Measurements from ENCODE around the gene PALLD.

Gene PALLD

GRCh38 chr4:168831919-168832762 is 335.3 kb downstream of the PALLD start:
- peak; percentile 39 for DNase-seq (ENCODE audit: low spot score)

DNA sequence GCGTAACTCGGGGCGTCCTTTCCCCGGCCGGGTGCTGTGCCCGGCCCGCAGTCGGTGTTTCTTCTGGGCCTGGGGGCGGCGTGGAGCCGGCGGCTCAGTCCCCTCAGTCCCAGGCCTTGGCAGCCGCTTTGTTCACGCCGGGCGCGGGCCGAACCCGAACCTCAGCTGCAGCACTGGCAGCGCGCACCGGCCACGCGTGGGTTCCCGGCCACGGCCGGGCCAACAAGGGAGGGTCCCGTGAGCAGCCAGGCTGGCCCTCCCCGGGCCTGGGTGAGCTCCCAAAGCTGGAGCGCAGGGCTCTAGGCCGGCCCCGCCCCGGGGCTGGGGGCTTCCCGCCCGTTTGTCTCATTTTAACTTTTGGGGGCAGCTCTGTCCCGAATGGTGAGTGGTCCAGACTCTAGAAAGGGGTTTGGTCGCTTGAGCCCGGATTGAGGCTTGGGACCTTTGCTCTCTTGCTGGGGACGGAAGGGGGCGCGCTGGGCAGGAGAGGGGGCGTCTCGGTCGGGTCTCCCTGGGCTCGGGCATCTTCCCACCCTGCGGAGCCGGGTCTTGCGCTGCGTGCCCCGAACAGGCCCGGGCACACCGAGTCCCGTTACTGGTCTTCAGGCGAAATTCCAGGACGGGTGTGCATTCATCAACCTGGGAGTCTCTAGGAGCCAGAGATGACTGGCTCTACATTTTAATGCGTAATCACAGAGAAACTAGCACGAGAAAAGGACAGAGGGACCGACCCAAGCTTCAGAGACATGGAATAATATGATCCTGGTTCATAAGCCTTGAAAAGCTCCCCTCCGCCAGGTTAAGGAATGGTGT is 336.1 kb downstream of the PALLD start:
- no peak for DNase-seq (ENCODE audit: low spot score)

DNA sequence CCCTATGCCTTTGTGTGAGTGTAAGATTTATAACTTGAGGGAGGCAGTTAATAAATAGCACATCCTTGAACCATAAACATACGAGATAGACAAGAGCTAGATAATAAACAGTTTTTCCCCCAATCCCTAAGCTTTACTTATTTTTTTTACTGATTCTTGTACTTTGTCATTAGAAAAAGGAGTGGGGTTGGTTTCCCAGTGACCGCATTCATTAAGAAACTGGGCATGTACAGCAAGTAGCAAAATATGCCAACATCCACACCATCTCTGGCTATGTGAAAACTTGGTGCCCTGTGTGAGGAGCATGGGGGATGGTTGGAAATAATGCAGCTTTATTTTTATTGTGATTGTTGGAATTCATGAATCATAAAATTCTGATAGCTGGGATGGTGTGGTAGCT is 337.0 kb downstream of the PALLD start:
- no peak for DNase-seq (ENCODE audit: low spot score)

- DNase-seq (ENCODE audit: low spot score): no peak
These were observed 339.1 kb downstream of the PALLD start for GRCh38 chr4:168835880-168836454.

DNA sequence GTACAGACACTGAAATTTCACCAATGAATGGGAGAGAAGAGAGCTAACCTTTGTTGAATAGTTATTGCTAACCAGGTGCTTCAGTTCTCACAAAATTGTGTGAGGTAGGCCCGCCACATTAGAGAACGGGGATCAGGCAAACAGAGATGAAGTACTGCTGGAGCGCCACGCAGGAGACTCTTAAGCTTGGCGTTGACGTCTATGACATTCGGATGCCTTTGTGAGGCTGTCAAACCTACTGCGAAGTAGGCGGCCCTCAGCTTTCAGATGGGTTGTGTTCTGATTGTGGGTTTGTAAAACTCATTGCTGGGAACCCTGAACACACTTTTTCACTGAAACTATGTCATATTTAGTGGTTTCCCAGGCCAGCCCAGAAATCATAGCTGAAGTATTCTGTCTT is 339.6 kb downstream of the PALLD start:
- DNase-seq (ENCODE audit: low spot score): no peak

DNA sequence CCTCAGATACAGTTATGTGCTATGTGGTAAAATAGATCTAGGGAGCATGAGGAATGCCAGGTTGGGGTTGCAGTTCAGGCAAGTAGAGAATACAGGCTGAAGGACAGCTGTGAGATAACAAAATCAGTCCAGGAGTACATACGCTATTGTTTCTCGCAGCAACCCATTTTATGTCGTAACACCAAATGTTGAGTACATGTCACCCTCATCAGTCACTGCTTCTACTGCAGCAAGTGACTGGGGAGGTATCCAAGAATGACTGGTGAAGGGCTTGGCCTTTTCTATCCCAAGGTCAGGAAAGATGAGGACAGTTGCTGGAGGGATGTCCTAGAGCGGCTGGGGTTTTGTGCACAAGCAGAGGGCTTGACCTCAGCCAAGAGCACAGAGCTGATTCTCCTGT is 341.1 kb downstream of the PALLD start:
- DNase-seq (ENCODE audit: low spot score): no peak

DNA sequence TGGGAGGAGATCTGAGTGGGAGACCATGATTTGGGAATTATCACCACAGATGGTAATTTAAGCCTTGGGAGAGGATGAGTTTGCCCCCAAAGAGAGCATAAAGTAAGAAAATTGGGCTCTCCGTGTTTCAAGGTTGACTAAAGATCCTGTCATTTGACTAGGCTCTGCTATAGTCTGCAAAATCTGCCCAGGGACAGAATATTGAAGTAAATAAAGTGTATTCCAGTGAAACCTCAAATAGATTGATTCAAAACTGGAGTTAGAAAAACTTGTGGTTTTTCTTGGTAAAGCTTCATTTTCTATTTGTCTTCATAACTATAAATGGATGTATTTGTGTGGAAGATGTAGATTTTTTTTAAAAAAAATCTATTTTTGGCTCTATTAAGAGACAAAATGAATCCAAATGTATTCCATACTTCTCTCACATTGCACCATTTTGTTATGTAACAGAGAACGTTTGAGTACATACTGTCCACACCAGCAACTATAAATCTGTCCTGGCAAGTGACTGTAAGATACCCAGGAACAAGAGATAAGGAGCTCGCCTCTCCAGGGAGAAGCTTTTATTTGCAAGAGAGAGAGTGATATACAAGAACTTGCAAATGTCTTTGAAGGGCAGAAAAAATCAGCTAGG is 343.0 kb downstream of the PALLD start:
- no peak for DNase-seq (ENCODE audit: low spot score)

DNA sequence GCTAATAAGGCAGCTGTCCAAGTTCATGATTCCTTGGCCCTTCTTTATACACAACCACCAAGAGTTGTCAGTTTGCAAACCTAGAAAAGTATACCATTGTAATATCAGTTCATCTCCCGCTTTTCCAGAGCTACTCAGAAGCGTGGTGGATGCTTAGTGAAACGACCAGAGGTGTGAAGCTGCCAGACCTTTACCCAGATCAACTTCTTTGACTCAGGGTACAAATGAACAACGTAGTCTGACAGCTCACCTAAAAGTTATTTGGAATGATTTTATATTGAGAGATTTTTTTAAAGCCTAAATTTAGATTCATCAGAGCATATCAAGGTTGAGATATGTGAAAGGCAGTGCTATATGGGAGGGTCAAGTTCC is 343.5 kb downstream of the PALLD start:
- no peak for DNase-seq (ENCODE audit: low spot score)

DNA sequence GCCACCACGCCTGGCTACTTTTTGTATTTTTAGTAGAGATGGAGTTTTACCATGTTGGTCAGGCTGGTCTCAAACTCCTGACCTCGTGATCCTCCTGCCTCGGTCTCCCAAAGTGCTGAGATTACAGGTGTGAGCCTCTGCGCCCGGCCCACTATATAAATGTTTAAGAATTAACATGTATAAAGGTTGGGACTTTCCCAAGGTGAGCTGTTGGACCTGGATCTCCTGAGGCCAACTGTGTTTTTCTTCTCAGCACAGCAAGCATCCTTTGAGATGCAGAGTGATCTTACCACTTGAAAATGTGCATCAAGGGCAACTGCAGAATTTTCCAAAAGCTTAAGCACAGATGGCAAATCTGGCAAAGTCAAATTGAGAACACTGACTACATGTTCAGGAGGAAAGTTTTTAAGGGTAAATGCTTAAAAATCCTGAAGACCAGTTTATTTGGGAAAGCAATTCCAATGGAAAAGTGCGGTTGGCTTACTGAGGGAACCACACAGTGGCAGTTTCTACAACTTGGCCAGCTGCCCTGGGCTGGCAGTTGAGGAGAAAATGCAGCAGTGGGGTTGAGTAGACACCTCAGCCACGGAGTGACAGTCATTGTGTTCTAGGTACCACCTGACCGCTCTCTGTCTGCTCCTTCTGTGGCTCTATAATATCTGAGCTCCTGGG is 344.3 kb downstream of the PALLD start:
- no peak for DNase-seq (ENCODE audit: low spot score)

DNA sequence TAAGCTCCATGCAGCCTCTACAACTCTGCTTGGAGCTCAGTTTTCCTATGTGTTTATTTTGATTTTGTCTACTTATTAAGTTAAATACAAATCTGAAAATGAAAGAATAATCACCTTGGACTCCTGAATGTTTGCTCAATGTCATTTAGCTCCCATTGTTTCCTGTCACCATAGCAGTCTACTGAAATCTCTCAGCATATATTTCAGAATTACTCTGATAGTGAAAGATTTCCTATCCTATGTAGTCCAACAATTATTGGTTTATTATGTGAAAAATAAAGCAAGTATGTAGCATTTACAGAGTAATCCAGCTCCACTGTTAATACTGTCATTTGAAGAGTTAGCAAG is 344.8 kb downstream of the PALLD start:
- no peak for DNase-seq (ENCODE audit: low spot score)

DNA sequence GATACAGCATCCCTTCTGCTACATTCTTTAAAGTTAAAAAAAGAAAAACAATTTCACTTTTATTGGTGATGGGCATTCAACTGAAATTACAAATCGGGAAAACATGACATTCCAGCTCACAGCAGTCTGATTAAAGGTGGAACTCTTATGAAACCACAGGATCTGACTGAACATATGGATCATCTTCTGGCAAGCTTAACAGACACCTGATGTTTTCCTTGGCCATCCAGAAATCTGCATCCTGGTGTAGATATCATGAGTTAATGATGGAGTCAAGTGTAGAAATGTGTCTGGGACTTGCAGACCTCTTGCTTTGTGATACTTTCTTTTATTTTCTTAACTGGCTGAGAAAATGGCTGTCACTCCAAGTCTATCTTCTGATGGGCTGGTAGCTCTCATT is 345.3 kb downstream of the PALLD start:
- DNase-seq (ENCODE audit: low spot score): no peak

DNA sequence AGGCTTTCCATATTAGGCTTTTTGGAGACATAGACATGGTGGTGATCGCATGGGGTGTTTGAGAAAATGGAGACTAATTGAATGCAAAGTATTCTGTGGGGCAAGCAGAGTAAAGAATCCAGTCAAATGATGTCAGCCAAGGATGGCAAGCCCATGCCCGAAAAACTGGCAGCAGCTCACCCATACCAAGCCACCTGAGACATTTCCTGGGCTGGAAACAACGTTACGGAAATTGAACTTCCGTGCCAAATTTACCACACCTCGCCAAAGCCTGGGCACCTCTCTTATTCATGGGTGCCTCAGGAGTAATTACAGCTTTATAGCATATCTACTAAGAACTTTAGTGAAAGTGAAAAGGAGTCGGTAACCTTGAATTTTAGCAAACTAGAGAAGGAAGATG is 346.8 kb downstream of the PALLD start:
- DNase-seq (ENCODE audit: low spot score): no peak

DNA sequence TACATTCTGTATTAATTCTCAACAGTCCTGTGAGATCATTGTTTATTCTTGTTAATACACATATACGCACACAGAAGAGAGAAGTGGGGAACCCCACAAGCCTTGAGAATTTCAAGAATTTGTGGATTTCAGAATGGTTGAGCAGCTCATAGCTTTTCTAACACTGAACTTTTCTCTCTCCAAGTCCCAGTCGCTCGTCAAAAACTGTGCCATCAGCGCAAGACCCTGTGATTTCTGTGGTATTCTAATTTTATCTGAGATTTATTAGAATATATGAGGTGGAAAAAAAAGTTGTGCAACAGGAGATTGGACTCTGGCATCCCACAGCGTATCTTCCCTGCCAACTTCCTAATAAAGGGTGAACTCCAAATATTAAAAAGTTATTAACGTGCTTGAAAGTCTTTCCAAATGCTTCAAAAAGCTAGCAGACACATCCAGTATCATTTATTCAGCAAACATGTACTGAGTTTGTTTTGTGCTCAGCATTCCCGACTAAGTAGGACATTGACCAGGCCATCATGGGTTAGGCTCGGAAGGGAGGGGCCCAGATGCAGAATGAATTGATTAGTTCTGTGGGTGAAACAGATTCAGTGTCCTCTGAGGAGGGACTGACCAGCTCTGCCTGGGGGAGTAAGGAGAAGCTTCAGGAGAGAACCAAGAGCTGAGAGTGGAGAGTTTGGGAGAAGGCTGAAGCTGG is 347.6 kb downstream of the PALLD start:
- no peak for DNase-seq (ENCODE audit: low spot score)

- no peak for DNase-seq (ENCODE audit: low spot score)
These were observed 349.0 kb downstream of the PALLD start for GRCh38 chr4:168845897-168846296.

DNA sequence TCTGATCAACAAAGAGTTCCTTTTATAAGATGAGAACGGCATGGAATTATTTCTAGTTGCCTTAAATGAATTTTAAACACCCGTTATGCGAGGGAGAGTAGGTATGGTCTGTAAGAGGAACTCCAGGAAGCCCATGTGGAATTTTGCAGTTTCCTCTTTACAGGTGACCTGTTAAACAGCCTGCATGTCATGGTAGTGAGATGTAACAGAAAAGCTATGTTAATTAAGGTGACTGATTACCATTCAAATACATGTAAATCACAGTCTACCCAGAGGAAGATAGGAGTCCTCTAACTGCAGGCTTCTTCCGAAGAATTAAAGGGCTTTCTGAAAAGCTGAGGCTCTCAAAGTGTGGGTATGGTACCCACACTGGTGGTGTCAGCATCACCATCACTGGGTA is 349.6 kb downstream of the PALLD start:
- no peak for DNase-seq (ENCODE audit: low spot score)

DNA sequence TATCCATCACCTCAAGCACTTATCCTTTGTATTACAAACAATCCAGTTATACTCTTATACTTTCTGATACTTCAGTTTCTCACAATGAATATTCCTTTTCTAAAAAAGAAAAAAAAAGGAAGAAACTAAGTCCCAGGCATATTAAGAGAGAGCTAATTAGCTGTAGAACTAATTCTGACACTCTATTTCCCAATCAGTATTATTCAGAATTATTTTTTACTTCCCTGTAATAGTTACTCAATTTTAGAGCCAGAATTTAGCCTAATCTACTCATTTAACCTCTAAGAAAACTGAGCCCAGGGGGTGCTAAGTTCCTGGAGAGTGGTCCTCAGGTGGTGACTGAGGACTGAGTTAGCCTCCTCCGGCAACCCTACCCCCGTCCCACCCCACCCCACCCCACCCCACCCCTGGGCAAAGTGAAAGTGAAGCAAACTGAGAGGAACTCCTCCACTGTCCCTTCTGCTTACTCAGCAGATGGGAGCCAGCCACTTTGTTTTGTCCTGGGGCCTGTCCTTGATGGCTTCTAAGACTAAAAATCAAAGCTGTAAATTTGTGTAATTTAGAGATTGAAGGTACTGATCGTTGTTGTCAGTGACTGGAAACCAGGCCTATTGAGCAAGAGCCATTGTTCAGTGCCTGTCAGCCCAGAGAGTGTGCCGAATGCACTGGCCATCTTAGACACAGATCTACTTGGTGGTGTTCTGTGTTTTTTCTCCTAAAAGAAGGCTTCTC is 351.1 kb downstream of the PALLD start:
- DNase-seq (ENCODE audit: low spot score): no peak

- no peak for DNase-seq (ENCODE audit: low spot score)
These were observed 352.3 kb downstream of the PALLD start for GRCh38 chr4:168849030-168849675.

DNA sequence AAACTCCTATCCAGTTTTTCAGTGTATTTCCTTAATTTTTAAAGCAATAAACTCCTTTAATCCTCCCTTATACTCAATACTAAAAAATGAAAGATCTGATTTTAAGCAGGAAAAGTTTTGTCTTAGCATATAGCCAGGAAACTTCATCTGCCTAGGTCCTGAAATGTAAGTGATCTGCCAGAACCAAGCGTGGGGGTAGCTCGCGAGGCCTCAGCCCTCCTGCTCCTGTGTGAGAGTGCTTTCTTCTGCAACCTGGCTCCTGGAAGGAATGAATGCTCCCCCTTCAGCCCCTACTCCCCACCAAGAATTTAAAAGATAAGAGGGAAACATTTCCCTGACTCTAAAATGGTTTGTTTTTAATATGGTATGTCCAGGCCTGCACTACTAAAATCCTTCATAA is 353.1 kb downstream of the PALLD start:
- no peak for DNase-seq (ENCODE audit: low spot score)

DNA sequence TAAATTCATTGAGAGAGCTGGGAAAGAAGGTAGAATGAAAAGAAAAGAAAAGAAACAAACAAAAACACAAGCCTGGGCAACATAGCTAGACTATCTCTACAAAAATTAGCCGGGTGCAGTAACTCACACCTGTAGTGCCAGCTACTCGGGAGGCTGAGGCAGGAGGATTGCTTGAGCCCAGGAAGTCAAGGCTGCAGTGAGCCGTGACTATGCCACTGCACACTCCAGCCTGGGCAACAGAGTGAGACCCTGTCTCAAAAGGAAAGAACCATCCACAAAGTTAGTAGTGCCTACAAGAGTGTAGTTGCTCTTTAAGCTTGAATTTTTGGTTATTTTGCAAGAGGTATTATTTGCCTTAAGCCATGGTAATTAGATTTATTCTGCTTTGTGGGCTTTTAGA is 355.5 kb downstream of the PALLD start:
- DNase-seq (ENCODE audit: low spot score): no peak
